ENCODE results near the gene SPAG9. TPM values are rescaled to one million over a fixed set of nuclear protein-coding genes. Genes with fewer than 3 reads are reported as not detected.

SPAG9 gene
- total RNA-seq, 1 experiment from 2014 or later = 54.3 TPM

DNA sequence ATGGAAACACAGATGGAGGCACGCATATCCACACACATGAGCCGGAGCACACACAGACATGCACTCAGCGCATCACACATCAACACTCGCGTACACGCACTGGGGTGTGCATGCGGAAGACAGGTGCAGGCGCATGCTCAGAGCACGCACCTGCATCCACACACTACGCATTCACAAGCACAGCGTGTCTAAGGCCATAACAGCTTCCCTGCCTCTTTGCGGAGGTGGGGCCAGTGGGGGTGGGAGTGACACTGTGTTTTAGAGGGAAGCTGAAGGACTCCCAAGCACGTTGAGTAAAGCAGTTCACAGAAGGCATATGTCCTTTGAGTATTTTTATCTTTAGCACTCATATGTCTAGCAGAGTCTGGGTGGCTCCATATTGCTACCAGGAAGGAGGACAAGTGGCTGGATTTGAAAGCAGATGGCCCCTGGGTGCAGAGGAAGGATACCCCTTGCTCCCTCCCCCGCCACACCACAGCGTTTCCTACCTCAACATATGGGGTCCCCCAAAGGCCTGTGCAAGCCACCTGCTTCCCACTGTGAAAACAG is 185.9 kb downstream of the SPAG9 start:
- H3K9me3 Mint-ChIP-seq = no peaks in the 10 kb centered on the region
- H3K4ac ChIP-seq (ENCODE audit: low read depth, low read length) = no peak overlapping the region
- no peak overlapping the region for H2BK15ac ChIP-seq (ENCODE audit: low read depth, low read length)
- no peak overlapping the region for H2BK12ac ChIP-seq (ENCODE audit: insufficient read length, low read depth, low read length)
- H3T11ph ChIP-seq (ENCODE audit: low read length) = no peak overlapping the region
- TF ChIP-seq, protein P1, sequence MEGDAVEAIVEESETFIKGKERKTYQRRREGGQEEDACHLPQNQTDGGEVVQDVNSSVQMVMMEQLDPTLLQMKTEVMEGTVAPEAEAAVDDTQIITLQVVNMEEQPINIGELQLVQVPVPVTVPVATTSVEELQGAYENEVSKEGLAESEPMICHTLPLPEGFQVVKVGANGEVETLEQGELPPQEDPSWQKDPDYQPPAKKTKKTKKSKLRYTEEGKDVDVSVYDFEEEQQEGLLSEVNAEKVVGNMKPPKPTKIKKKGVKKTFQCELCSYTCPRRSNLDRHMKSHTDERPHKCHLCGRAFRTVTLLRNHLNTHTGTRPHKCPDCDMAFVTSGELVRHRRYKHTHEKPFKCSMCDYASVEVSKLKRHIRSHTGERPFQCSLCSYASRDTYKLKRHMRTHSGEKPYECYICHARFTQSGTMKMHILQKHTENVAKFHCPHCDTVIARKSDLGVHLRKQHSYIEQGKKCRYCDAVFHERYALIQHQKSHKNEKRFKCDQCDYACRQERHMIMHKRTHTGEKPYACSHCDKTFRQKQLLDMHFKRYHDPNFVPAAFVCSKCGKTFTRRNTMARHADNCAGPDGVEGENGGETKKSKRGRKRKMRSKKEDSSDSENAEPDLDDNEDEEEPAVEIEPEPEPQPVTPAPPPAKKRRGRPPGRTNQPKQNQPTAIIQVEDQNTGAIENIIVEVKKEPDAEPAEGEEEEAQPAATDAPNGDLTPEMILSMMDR (conservative IDR thresholded peaks at IDR 0.05) = no peak
- H3K56ac ChIP-seq (ENCODE audit: insufficient read length, low read depth, low read length) = no peak overlapping the region
- no peak overlapping the region for H3K18ac ChIP-seq (ENCODE audit: insufficient read length, low read depth, low read length)
- H3K9ac ChIP-seq (ENCODE audit: extremely low read depth, insufficient read length, low read length) = no peak overlapping the region
- no peak overlapping the region for H3K27ac ChIP-seq (ENCODE audit: insufficient read length, low read depth, low read length)
- WGBS (ENCODE audit: extremely low coverage, insufficient read length, low lambda C conversion rate) = no CpG with 5 or more reads among the region's 15 CpGs
- peaks cover 34% of the 10 kb centered on the region for H3K27me3 Mint-ChIP-seq (ENCODE audit: low read depth)
- H2AFZ ChIP-seq (ENCODE audit: low read length) = no peak overlapping the region
- H4K8ac ChIP-seq (replicated peaks; ENCODE audit: insufficient read length, low read depth, low read length) = no peak overlapping the region
- no peaks in the 10 kb centered on the region for H3K36me3 Mint-ChIP-seq (ENCODE audit: insufficient read depth in 1 of 3, low read depth in 3 of 3)
- H3K27me3 ChIP-seq (ENCODE audit: insufficient read depth, low read length) = no peaks in the 10 kb centered on the region
- no peak overlapping the region for H3K14ac ChIP-seq (ENCODE audit: insufficient read depth, low read length)
- no peak overlapping the region for H2AK5ac ChIP-seq (ENCODE audit: insufficient read length, low read length)
- no peak overlapping the region for H4K91ac ChIP-seq (ENCODE audit: insufficient read length, low read depth, low read length)
- no peak overlapping the region for H2BK120ac ChIP-seq (ENCODE audit: low read depth, low read length, poor library complexity, severe bottlenecking)
- no peak overlapping the region for H3K4me2 ChIP-seq (ENCODE audit: insufficient read depth, insufficient read length, low read length)
- no peak overlapping the region for H2BK20ac ChIP-seq (ENCODE audit: low read depth, low read length, poor library complexity, severe bottlenecking)
- no peak overlapping the region; a peak in 1 of 5 replicates for H3K4me3 Mint-ChIP-seq
- no peaks in the 10 kb centered on the region for H3K4me1 ChIP-seq (ENCODE audit: insufficient read depth, low read length)
- DNase-seq = no peak
- no peak overlapping the region for H4K5ac ChIP-seq (ENCODE audit: insufficient read length, low read depth, low read length)
- H3K27ac Mint-ChIP-seq = no peak overlapping the region
- peaks cover 22 to 34% of the 10 kb centered on the region in 2 experiments for H3K4me1 Mint-ChIP-seq
- no peaks in the 10 kb centered on the region for H3K79me2 ChIP-seq (ENCODE audit: insufficient read depth, low read length)
- H4K20me1 ChIP-seq (ENCODE audit: control insufficient read depth, insufficient read depth, insufficient read length) = no peaks in the 10 kb centered on the region
- H2BK5ac ChIP-seq (ENCODE audit: insufficient read length, low read length) = no peak overlapping the region
- no peaks in the 10 kb centered on the region for H3K79me1 ChIP-seq (ENCODE audit: insufficient read depth, low read depth, low read length, poor library complexity, severe bottlenecking)
- H3K23me2 ChIP-seq (ENCODE audit: insufficient read length, low read depth, low read length, poor library complexity, severe bottlenecking) = peaks cover 7% of the 10 kb centered on the region
- H3K23ac ChIP-seq (ENCODE audit: insufficient read length, low read depth, low read length) = no peak overlapping the region
- H3K9me3 ChIP-seq (ENCODE audit: control insufficient read depth, low read depth, low read length) = no peaks in the 10 kb centered on the region

All from H9 (cell line).